Activated CD4-positive, alpha-beta T cell treated with anti-CD3 and anti-CD28 coated beads, Interleukin-2, amount 50 U/mL, for 24 hours (primary cell): ENCODE data around the gene GAP43.

Experiments
- DNase-seq, 2 donors: peaks; one replicate each; pipeline ENCODE4 v3.0.0-alpha.2; 2020; ENCODE audit warnings: low read depth in 1 of 2, low spot score in 1 of 2

The GAP43 gene

DNA sequence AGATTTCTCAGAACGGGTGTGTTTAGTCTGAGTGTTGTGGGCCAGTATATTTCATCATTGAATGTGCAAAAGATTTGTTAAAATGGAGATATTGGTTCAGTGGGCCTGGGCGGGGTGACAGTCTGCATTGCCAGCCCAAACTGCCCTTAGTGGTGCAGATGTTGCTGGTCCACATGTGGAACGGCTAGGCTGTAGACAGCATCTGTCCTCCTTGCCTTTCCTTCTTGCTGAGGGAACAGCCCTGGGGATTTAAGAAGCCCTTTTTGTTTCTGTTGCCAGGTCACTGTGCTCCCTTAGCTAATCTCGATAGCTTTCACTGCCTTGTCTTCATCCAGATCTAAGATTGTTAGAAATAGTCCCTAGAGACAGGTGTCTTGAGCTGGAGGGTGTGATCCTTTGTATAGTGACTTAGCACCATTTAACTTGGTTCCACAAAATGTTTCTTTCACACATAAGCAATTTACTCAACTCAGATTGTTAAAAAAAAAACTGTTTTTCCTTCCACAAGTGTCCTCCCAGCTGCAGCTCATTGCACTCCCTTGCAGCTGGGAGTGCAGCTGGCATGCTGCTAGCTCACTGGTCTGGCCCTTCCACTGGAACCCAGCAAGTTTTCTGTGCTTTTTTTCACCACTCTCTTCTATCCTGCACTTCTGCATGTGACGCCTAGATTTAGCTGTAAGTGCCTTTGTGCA is 37.5 kb downstream of the GAP43 start:
- DNase-seq: no peak

GRCh38 chr3:115662356-115662755 is 39.0 kb downstream of the GAP43 start:
- no peak for DNase-seq

GRCh38 chr3:115663414-115663813 is 40.1 kb downstream of the GAP43 start:
- no peak for DNase-seq

DNA sequence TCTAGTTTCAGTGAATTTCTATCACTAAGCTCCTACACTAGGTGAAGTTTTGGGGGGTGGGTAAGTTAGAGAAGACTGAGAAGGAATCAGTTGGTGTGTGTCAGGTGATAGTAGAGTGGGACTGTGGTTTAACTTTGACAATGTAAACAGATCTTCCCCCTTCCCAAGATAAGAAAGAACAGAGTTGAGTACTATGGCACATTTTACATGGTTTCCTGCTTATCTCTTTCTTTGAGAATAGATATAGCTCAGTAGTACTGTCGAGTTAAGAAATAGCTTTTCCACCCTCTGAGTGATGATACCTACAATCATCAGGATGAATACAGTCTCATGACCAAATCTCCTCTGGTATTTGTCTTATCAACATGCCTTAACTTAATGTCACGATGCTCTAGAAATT is 42.8 kb downstream of the GAP43 start:
- no peak for DNase-seq

DNA sequence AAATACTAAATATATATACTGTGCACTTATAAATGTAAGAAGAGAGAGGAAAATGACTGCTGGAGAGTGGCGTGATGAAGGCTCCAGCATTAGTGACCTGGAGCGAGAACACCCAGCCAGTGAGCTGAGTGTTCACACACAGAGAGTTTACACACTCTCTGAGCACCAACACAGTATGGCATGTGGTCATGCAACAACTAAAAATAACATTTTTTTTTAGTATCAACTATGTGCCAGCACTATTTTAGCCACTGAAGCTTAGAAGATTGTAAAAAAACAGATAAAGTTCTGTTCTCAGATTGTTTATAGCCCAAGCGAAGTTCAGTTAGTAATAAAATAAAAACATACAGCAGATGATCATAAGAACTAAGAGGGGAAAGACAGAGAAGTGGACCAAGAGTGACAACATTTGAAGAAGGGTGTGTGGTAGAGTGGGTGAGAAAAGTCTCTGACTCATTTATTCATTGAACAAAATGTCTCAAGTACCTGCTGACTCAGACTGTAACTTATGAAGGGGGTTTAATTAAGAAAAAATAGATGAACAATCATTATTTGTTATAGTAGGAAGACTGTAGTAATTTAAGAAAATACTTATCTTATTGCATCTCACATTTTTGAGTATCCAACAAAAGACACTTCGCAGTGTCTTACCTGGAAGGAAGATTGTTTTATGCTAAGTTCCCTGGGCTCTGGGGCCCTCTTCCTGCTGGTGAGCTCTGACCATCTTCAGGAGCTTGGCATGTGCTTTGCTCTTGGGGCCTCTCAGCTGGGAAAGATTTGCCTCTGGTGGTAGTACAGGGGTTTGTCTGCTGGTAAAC is 43.8 kb downstream of the GAP43 start:
- no peak for DNase-seq

- DNase-seq: no peak
Observed at GRCh38 chr3:115667738-115668065, 44.4 kb downstream of the GAP43 start.

GRCh38 chr3:115670911-115671310 is 47.6 kb downstream of the GAP43 start:
- DNase-seq: no peak

DNA sequence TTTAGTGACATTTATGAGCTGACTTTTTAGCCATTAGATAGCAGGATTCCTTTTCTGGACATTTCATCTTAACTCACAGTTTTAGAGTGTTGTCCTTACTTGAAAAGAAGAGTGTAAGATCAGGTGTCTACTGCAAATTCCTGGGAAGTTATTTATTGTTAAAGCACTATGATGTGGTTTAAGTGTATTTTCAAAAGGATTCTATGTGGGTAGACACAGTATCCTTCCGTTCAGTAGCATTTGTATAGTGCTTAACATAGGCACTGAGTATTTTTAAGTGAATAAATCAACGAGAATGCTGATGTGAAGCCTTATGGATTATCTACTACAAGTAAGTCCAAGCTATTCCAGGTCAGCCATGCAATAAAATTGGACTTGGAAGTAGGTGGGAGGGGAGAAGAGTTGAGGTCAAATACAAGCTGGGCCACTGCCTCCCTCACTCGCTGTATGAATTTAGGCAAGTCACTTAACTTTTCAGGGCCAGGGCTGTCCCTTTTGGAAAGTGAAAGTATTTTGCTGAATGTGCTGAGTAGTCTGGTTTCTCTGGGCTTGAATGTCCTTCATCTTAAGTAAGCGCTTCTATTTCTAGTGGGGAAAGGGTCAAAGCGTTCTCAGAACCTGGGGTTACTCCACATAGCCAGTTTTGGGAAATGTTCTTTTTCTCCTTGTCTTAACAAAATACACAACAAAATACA is 48.6 kb downstream of the GAP43 start:
- no peak for DNase-seq

GRCh38 chr3:115673881-115674280 is 50.6 kb downstream of the GAP43 start:
- no peak for DNase-seq

DNA sequence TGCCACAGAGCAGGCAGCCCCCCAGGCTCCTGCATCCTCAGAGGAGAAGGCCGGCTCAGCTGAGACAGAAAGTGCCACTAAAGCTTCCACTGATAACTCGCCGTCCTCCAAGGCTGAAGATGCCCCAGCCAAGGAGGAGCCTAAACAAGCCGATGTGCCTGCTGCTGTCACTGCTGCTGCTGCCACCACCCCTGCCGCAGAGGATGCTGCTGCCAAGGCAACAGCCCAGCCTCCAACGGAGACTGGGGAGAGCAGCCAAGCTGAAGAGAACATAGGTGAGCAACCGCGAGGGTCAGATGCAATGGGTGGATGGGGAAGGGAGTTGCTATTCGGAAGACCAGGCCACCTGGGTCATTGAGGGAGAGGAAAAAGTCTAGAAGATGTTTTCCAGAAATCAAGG is 53.0 kb downstream of the GAP43 start:
- no peak for DNase-seq

DNA sequence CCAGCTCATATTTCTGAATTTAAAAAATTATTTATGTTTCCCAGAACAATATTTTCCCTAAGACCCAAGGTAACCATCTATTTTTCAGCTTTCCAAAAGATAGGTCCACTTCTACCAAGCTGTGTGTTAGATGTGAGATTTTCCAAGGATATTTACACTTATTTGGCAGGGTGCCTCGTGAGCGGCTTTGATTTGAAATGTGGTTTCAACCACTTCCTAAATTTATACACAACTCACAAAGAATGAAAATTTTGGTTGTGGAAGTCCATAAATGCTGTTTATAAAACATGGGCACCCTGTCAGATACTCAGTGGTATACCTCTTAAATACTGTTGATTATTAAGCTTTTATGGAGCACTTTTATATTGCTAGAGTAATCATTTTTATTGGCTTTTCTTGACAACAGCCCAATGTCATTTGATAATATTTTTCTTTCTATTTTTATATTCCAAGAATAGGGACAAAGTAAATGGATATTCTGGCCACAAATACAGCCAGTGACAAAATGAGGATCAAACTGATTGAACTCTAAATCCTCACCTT is 57.6 kb downstream of the GAP43 start:
- DNase-seq: no peak

DNA sequence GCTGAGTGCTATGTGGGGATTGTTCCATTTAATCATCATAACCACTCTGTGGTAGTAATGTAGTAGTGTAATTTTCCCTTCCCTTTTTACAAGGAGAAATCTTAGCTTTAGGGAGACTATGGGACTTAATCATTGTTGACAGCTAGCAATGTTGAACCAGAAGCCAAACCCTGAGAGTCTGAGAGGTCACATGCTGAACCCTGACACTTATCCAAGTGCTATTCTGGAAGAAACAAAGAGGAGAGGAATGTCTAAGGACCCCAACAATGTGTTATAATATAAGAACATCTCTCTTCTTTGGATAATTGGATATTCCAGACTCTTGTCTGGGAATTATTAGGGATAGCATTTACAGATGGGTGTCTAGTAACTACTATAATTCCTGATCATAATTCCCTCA is 58.4 kb downstream of the GAP43 start:
- DNase-seq: no peak

DNA sequence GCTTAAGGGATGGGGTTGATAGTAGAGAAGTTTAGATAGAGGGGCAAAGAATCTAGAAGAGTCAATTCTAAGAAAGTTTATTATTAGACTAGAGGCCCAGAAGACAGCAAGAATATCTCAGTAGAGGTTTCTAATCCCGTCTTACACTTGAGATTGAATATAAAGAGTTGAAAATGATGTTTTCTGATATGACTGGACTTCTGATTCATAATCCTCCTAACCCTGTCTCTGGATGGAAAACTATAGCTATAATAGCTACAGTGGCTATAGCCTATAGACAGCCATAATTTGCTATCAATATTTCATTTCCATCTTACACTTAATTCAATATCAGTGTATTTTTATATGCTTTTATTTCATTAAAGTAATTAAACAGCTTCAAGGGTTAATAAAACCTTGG is 60.0 kb downstream of the GAP43 start:
- no peak for DNase-seq

DNA sequence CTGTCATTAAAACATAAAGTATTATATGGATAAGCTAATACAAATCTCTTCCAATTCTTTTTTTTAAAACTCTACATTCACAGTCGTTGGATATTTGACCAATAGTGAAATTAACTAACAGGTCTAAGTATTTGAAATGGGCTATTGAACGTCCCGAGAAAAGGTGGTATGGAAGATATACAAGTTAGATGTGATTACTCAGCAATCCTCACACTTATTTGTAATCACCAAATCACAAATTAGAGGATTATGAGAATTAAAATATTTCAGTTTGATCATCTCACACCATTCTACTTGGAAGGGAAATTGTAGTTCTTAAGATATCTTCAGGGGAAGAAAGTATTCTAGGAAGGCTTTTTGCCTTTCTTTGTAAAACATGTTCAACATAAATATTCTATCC is 60.5 kb downstream of the GAP43 start:
- no peak for DNase-seq

- no peak for DNase-seq
Observed at GRCh38 chr3:115685097-115685496, 61.8 kb downstream of the GAP43 start.

DNA sequence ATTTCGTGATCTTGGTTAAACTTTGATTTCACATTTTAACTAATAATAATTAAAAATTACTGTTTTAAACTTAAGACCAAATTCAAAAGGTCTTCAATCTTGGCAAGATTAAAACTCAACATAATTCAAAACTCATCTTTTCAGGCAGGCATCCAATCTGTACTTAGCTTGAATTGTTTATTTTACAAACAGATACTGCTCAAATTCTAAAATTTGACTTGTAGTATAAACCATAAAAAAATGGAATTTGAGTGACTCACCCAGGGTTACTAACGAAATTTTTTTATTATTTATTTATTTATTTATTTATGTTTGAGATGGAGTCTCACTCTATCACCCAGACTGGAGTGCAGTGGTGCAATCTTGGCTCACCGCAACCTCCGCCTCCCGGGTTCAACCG is 64.4 kb downstream of the GAP43 start:
- no peak for DNase-seq

DNA sequence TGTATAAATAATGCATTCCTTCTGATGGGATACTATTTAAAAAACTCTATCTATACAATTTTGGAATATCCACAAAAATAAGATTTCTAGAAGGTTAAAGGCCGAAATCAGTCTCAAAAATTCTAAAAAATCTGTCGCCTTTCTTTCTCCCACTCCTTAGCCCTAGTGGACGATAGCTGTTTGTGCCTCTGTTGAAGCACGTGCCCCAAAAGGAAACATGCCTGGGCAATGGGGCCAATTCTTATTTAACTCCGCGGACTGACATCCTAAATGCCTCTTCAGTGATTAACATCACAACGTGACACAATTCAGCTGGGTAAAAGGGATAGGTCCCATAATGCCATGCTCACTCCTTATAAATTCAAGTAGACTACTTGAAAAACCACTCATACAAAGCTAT is 65.1 kb downstream of the GAP43 start:
- no peak for DNase-seq

DNA sequence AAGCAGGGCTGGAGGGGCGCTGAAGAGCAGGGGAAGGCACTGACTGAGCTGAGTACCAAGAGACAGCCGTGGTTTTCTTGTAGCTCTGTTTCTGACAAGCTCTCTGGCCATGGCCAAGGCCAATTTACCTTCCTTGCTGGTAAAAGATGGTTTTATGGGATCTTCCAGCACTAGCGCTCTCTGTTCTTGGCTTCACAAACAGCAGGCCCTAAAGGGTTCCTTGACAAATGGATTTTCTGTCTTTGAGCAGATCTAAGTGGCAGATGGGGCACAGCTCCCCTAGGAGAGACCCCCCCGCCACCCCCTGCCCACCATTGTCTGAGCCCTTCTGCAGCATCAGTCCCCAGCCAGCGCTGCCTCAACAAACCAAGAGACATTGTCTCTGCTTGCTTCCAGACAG is 66.6 kb downstream of the GAP43 start:
- no peak for DNase-seq

GRCh38 chr3:115691964-115692363 is 68.7 kb downstream of the GAP43 start:
- DNase-seq: no peak

- DNase-seq: peak; percentile 19 to 63
Observed at GRCh38 chr3:115692887-115693524, 69.7 kb downstream of the GAP43 start.

DNA sequence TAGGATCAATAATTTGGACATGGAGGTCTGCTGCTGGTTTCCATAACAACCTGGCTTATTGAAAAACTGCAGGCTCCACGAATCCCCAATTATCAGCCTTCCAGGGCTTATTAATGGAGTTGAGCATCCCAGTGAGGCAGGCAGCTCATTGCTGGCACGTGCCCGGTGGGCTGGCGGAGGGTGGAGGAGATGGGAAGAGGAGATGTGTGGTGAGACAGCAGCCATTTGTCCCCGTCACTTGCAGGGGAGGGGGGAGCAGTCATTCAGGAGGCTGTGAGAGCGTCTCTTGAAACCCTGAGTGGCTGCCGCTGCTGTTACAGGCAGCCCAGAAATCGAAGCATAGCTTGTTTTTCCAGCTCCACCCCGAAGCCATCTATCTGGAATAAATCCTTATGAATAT is 70.6 kb downstream of the GAP43 start:
- no peak for DNase-seq

DNA sequence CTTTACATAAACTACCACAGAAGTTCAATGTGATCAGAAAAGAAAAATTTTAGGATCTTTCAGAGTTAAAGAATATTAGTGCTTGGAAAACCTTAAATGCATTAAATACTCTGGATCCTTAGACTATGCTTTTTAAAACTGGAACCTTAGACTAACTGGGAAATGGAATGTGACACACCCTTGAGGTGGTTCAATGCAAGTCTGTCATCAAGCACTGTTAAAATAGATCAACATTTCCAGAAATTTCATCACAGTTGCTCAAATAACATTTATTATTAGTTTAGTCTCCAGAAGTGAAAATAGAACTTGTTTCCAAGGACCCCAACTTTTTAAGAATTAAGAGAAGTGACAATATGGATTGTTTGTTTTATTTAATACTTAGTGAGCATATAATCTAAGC is 71.8 kb downstream of the GAP43 start:
- DNase-seq: no peak
